GM12875 (cell line): ENCODE results near the gene IRF1.
A peak's percentile ranks its signal among the peaks of the same experiment; 100 is the strongest.

ENCODE experiments used
- H3K4me3 ChIP-seq: one replicate; pipeline ENCODE4 v1.5.1; 2011; ENCODE audit warnings: low read depth, low read length, control low read depth
- CTCF ChIP-seq: IDR thresholded peaks from 2 replicates; pipeline ENCODE4 v1.5.1; 2011; ENCODE audit warnings: low read depth, mild to moderate bottlenecking, control low read depth, inconsistent platforms, low read length, moderate library complexity, borderline replicate concordance; ENCODE audit not compliant: insufficient read depth

Gene IRF1

GRCh38 chr5:132489871-132490483, 596 bp downstream of the IRF1 start:
- H3K4me3 ChIP-seq, result peak overlapping the region; percentile 98
- TF ChIP-seq CTCF, result peak; percentile 40; the same call in 1 of the 2 replicates

GRCh38 chr5:132489051-132489770, 1.4 kb downstream of the IRF1 start:
- H3K4me3 ChIP-seq, result peak overlapping the region; percentile 98
- TF ChIP-seq CTCF, result no peak

GRCh38 chr5:132488590-132488989, 2.0 kb downstream of the IRF1 start:
- TF ChIP-seq CTCF, result no peak
- peak overlapping the region; percentile 98 for H3K4me3 ChIP-seq

- peak overlapping the region; percentile 31 for H3K4me3 ChIP-seq
Measured at GRCh38 chr5:132487841-132488555, 2.6 kb downstream of the IRF1 start.

GRCh38 chr5:132487095-132487428, 3.5 kb downstream of the IRF1 start:
- TF ChIP-seq CTCF, result no peak
- no peak overlapping the region for H3K4me3 ChIP-seq

More at GRCh38 chr5:132487841-132488555, 2.6 kb downstream of the IRF1 start:
- TF ChIP-seq CTCF, result no peak

GRCh38 chr5:132486318-132487094, 4.1 kb downstream of the IRF1 start:
- H3K4me3 ChIP-seq, result no peak overlapping the region
- TF ChIP-seq CTCF, result no peak
